Caki2 (cell line): ENCODE data around the gene DAD1. TPM values are rescaled to one million over a fixed set of nuclear protein-coding genes. Genes with fewer than 3 reads are reported as not detected.

Experiments
- total RNA-seq: library from RNA; depleted of rRNA; stranded (reverse); fragments of >200 nt; shearing (Covaris generic); gene quantifications from 2 replicates; pipeline ENCODE4 v1.2.3, GENCODE V29; 2014; ENCODE audit warnings: low replicate concordance; rRNA removed

Gene DAD1
- total RNA-seq, 1 experiment from 2014 or later, result 398 TPM

Other genes with a start within 250 kb of the DAD1 start
- 7.5 and 19.8 TPM in 2 replicates for gene ABHD4, start 9.1 kb upstream of the DAD1 start, total RNA-seq
- gene OR6J1, start 55.1 kb upstream of the DAD1 start, total RNA-seq, result not detected in 2 replicates
- gene OXA1L, start 177.5 kb upstream of the DAD1 start, total RNA-seq, result 71.3 and 79.1 TPM in 2 replicates
- gene SLC7A7, start 226.2 kb upstream of the DAD1 start, total RNA-seq, result 0.38 and 7.7 TPM in 2 replicates
- 81.2 and 137 TPM in 2 replicates for gene MRPL52, start 240.7 kb upstream of the DAD1 start, total RNA-seq
- not detected in 2 replicates for gene MMP14, start 247.4 kb upstream of the DAD1 start, total RNA-seq